Measurements from ENCODE around the gene ZCCHC14.

The ZCCHC14 gene

GRCh38 chr16:87534030-87534653 is 41.3 kb upstream of the ZCCHC14 start:
- no peak overlapping the region for H3K4me3 ChIP-seq (ENCODE audit: control insufficient read depth, low read depth, low read length)
- no peak for DNase-seq (ENCODE audit: low read depth)
- TF ChIP-seq CTCF (IDR thresholded peaks at IDR 0.05; ENCODE audit: control insufficient read depth, insufficient read depth, low read depth, low read length, missing control alignments) = no peak

DNA sequence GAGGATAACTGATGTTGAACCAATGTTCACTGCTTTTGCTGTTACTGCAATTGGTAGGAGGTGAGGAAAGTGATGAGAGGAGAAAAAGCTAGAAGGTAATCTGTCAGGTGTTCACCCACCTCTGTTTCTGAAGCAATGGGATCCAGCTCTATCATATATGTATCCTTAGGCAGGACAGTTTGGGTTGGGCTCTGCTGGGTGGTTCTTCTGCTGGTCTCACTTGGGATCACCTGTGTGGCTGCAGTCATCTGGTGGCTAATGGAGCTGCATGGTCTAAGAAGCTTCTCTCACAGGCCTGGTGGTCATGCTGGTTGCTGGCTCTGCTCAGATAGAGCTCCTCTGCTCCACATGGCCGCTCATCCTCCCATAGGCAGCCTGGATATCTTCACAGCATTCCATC is 40.2 kb upstream of the ZCCHC14 start:
- TF ChIP-seq CTCF (IDR thresholded peaks at IDR 0.05; ENCODE audit: control insufficient read depth, insufficient read depth, low read depth, low read length, missing control alignments) = no peak
- DNase-seq (ENCODE audit: low read depth) = no peak

GRCh38 chr16:87531418-87531817 is 38.6 kb upstream of the ZCCHC14 start:
- H3K4me3 ChIP-seq (ENCODE audit: control insufficient read depth, low read depth, low read length) = no peak overlapping the region
- TF ChIP-seq CTCF (IDR thresholded peaks at IDR 0.05; ENCODE audit: control insufficient read depth, insufficient read depth, low read depth, low read length, missing control alignments) = no peak
- no peak for DNase-seq (ENCODE audit: low read depth)

More for the DNA sequence above, 40.2 kb upstream of the ZCCHC14 start:
- no peak overlapping the region for H3K4me3 ChIP-seq (ENCODE audit: control insufficient read depth, low read depth, low read length)

- no peak for TF ChIP-seq CTCF (IDR thresholded peaks at IDR 0.05; ENCODE audit: control insufficient read depth, insufficient read depth, low read depth, low read length, missing control alignments)
- H3K4me3 ChIP-seq (ENCODE audit: control insufficient read depth, low read depth, low read length) = no peak overlapping the region
- no peak for DNase-seq (ENCODE audit: low read depth)
Measured at GRCh38 chr16:87528690-87529579, 36.1 kb upstream of the ZCCHC14 start.

DNA sequence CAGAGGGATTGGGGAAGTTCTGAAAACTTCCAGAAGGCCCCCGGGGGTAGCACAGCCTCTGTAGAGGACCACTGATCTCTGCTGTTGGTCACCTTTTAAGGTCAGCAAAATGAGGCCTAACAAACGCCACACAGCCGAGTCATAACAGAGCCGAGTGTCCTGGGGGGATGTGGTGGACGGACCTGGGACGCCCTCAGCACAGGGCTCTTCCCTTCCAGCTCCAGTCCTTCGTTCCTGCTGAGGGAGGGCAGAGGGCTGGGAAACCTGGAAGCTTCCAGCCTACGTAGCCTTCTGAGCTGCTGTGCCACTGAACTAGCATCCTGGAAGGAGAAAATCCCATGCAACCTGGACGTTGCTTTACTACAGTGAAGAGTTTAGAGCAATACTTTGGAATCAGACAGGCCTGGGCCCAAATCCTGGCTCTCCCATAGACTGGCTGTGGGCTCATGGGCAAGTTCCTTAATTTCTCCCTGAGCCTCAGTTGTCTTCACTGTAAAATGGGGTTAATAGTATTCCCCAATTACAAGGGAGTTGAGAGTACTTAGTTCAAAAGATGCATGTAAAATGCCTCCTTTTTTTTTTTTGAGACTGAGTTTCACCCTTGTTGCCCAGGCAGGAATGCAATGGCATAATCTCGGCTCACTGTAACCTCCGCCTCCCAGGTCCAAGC is 34.4 kb upstream of the ZCCHC14 start:
- TF ChIP-seq CTCF (IDR thresholded peaks at IDR 0.05; ENCODE audit: control insufficient read depth, insufficient read depth, low read depth, low read length, missing control alignments) = no peak
- no peak for DNase-seq (ENCODE audit: low read depth)

GRCh38 chr16:87526238-87526947 is 33.6 kb upstream of the ZCCHC14 start:
- H3K4me3 ChIP-seq (ENCODE audit: control insufficient read depth, low read depth, low read length) = no peak overlapping the region
- no peak for TF ChIP-seq CTCF (IDR thresholded peaks at IDR 0.05; ENCODE audit: control insufficient read depth, insufficient read depth, low read depth, low read length, missing control alignments)
- DNase-seq (ENCODE audit: low read depth) = no peak

More for the DNA sequence above, 34.4 kb upstream of the ZCCHC14 start:
- no peak overlapping the region for H3K4me3 ChIP-seq (ENCODE audit: control insufficient read depth, low read depth, low read length)

Measured in AG09309 (cell line).